Nephron progenitor cell (in vitro differentiated cells): ENCODE measurements around the gene SELENOO.

Experiments
- DNase-seq: peaks from one replicate; pipeline ENCODE4 v3.0.0; 2021
- H3K27ac Mint-ChIP-seq: 2 replicates; pipeline ENCODE4 v1.8.0; 2021; ENCODE audit warnings: mild to moderate bottlenecking, moderate library complexity, mixed read lengths
- H3K27me3 Mint-ChIP-seq: 2 replicates; pipeline ENCODE4 v1.8.0; 2021; ENCODE audit warnings: mild to moderate bottlenecking, low read depth, mixed read lengths; ENCODE audit not compliant: poor library complexity
- H3K36me3 Mint-ChIP-seq: 2 replicates; pipeline ENCODE4 v1.8.0; 2021; ENCODE audit warnings: low read depth, mixed read lengths
- H3K4me1 Mint-ChIP-seq: 2 replicates; pipeline ENCODE4 v1.8.0; 2021; ENCODE audit warnings: mixed read lengths
- H3K4me3 Mint-ChIP-seq: 2 replicates; pipeline ENCODE4 v1.8.0; 2021; ENCODE audit warnings: mild to moderate bottlenecking, moderate library complexity, mixed read lengths
- H3K9me3 Mint-ChIP-seq: 2 replicates; pipeline ENCODE4 v1.8.0; 2021; ENCODE audit warnings: mild to moderate bottlenecking, moderate library complexity, mixed read lengths
- CTCF ChIP-seq: fragments of 200-600 bp; sonication (generic); IDR thresholded peaks from 2 replicates; pipeline ENCODE4 v1.5.0; 2021; ENCODE audit warnings: antibody characterized with exemption

The SELENOO gene

GRCh38 chr22:50199251-50199721, 1.5 kb upstream of the SELENOO start:
- TF ChIP-seq CTCF: no peak
- Mint-ChIP-seq H3K27ac (no peak overlapping the region), H3K4me3 (peak overlapping the region; percentile 75)

GRCh38 chr22:50199829-50200460, 866 bp upstream of the SELENOO start:
- DNase-seq: peak; percentile 55
- Mint-ChIP-seq H3K36me3 (peaks cover 28% of the 10 kb centered on the region), H3K27ac (no peak overlapping the region), H3K27me3 (no peaks in the 10 kb centered on the region), H3K4me3 (peak overlapping the region; percentile 75), H3K4me1 (peaks cover 23% of the 10 kb centered on the region), H3K9me3 (peaks cover 14% of the 10 kb centered on the region)
- no peak for TF ChIP-seq CTCF

More at GRCh38 chr22:50199251-50199721, 1.5 kb upstream of the SELENOO start:
- peaks cover 19% of the 10 kb centered on the region for H3K4me1 Mint-ChIP-seq
- no peaks in the 10 kb centered on the region for H3K27me3 Mint-ChIP-seq
- peaks cover 14% of the 10 kb centered on the region for H3K9me3 Mint-ChIP-seq
- peaks cover 23% of the 10 kb centered on the region for H3K36me3 Mint-ChIP-seq
- DNase-seq: no peak

GRCh38 chr22:50201191-50202129, 649 bp downstream of the SELENOO start:
- H3K27ac Mint-ChIP-seq: no peak overlapping the region

GRCh38 chr22:50202130-50202666, 1.4 kb downstream of the SELENOO start:
- Mint-ChIP-seq H3K4me1 (peaks cover 35% of the 10 kb centered on the region), H3K4me3 (peak overlapping the region; percentile 88), H3K27ac (no peak overlapping the region), H3K9me3 (peaks cover 14% of the 10 kb centered on the region), H3K27me3 (no peaks in the 10 kb centered on the region), H3K36me3 (peaks cover 40% of the 10 kb centered on the region)
- TF ChIP-seq CTCF: no peak
- DNase-seq: peak; percentile 51

More at GRCh38 chr22:50201191-50202129, 649 bp downstream of the SELENOO start:
- TF ChIP-seq CTCF: no peak
- Mint-ChIP-seq H3K4me1 (peaks cover 32% of the 10 kb centered on the region), H3K27me3 (no peaks in the 10 kb centered on the region), H3K4me3 (peak overlapping the region; percentile 88), H3K36me3 (peaks cover 38% of the 10 kb centered on the region), H3K9me3 (peaks cover 14% of the 10 kb centered on the region)
- peak; percentile 52 for DNase-seq

GRCh38 chr22:50203288-50203687, 2.5 kb downstream of the SELENOO start:
- H3K4me1 Mint-ChIP-seq: peaks cover 35% of the 10 kb centered on the region
- H3K36me3 Mint-ChIP-seq: peaks cover 40% of the 10 kb centered on the region
- no peaks in the 10 kb centered on the region for H3K27me3 Mint-ChIP-seq
- H3K4me3 Mint-ChIP-seq: peak overlapping the region; percentile 7
- no peak for TF ChIP-seq CTCF
- H3K27ac Mint-ChIP-seq: no peak overlapping the region
- DNase-seq: no peak
- H3K9me3 Mint-ChIP-seq: peaks cover 14% of the 10 kb centered on the region
